ENCODE data around the gene OGFOD2. TPM values are rescaled to one million over a fixed set of nuclear protein-coding genes. Genes with fewer than 3 reads are reported as not detected.

OGFOD2 gene
- polyA plus RNA-seq, 1 donor (not counting 4 experiments of a cell fraction or from before 2014, with no cell fraction given), result 6.9 TPM

DNA sequence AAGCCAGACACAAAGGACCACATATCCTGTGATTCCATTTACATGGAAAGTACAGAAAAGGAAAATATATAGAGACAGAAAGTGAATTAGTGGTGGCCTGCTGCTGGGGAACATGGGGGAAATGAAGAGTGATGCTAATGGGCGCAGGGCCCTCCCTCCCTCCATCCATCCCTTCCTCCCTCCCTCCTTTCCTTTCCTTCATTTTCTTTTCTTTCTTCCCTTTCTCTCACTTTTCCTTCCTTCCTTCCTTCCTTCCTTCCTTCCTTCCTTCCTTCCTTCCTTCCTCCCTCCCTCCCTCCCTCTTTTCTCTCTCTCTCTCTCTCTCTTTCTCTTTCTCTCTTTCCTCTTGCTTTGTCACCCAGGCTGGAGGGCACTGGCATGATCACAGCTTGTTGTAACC, 42.7 kb downstream of the OGFOD2 start:
- TF ChIP-seq, protein P1, sequence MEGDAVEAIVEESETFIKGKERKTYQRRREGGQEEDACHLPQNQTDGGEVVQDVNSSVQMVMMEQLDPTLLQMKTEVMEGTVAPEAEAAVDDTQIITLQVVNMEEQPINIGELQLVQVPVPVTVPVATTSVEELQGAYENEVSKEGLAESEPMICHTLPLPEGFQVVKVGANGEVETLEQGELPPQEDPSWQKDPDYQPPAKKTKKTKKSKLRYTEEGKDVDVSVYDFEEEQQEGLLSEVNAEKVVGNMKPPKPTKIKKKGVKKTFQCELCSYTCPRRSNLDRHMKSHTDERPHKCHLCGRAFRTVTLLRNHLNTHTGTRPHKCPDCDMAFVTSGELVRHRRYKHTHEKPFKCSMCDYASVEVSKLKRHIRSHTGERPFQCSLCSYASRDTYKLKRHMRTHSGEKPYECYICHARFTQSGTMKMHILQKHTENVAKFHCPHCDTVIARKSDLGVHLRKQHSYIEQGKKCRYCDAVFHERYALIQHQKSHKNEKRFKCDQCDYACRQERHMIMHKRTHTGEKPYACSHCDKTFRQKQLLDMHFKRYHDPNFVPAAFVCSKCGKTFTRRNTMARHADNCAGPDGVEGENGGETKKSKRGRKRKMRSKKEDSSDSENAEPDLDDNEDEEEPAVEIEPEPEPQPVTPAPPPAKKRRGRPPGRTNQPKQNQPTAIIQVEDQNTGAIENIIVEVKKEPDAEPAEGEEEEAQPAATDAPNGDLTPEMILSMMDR (optimal IDR thresholded peaks at IDR 0.05 in 1 of 3, IDR thresholded peaks at IDR 0.05 in 1 of 3, conservative IDR thresholded peaks at IDR 0.05 in 1 of 3; ENCODE audit: extremely low read depth in 1 of 3, insufficient read depth in 2 of 3, low read length in 3 of 3), result no peak
- no peak for TF ChIP-seq EZH2 (IDR thresholded peaks at IDR 0.05; ENCODE audit: low read length)
- no peaks in the 10 kb centered on the region for H3K27me3 ChIP-seq (ENCODE audit: control insufficient read depth, extremely low read depth, insufficient read depth, low read length)
- no peak overlapping the region for H3K27ac ChIP-seq (ENCODE audit: control insufficient read depth, insufficient read depth, low read length)
- DNase-seq (ENCODE audit: low read depth, low spot score) (no peak), FAIRE-seq (no peak)
- dilution Hi-C loops (cut with MboI; ENCODE audit: extremely low pct_ligation_motif_present, low sequenced_read_pairs), result no loop called here
- no peak overlapping the region for H3K9ac ChIP-seq (ENCODE audit: control insufficient read depth, extremely low read depth, insufficient read depth, low read length)
- no peaks in the 10 kb centered on the region for H4K20me1 ChIP-seq (ENCODE audit: control insufficient read depth, extremely low read depth, insufficient read depth, low read length)
- no peak overlapping the region for H2AFZ ChIP-seq (ENCODE audit: control insufficient read depth, low read length)
- no peak overlapping the region for H3K4me3 ChIP-seq (ENCODE audit: control insufficient read depth in 2 of 3, extremely low read depth in 1 of 3, insufficient read depth in 2 of 3, low read depth in 1 of 3, low read length in 3 of 3)
- H3K9me3 ChIP-seq (ENCODE audit: control insufficient read depth, low read depth, low read length), result no peaks in the 10 kb centered on the region
- no peaks in the 10 kb centered on the region for H3K79me2 ChIP-seq (ENCODE audit: control insufficient read depth, insufficient read depth, low read length)
- H3K36me3 ChIP-seq (ENCODE audit: control insufficient read depth in 2 of 2, extremely low read depth in 1 of 2, insufficient read depth in 2 of 2, low read length in 2 of 2), result peaks cover 0 to 4% of the 10 kb centered on the region in 2 experiments
- H3K4me1 ChIP-seq (ENCODE audit: control insufficient read depth, extremely low read depth, insufficient read depth, low read length), result peaks cover 4% of the 10 kb centered on the region
- no peaks in the 10 kb centered on the region for H3K9me1 ChIP-seq (ENCODE audit: control insufficient read depth, extremely low read depth, insufficient read depth, low read length)
- no peak overlapping the region for H3K4me2 ChIP-seq (ENCODE audit: control insufficient read depth, extremely low read depth, insufficient read depth, low read depth, low read length)

DNA sequence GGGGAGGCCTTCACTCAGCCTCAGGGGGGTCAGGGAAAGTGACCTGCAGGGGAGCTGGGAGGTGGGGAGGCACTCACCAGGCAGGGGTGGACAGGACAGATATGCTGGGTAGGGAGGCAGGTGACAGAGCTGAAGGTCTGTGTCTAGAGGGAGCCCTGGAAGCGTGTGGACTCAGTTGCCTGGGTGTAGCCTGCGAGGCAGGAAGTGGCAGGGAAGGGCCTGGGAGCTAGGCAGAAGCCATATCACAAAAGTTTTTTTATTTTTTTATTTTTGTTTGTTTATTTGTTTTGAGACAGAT, 44.7 kb downstream of the OGFOD2 start:
- no peak overlapping the region for H3K27ac ChIP-seq (ENCODE audit: control insufficient read depth, insufficient read depth, low read length)
- DNase-seq (ENCODE audit: low read depth, low spot score) (no peak), FAIRE-seq (no peak)
- H3K4me1 ChIP-seq (ENCODE audit: control insufficient read depth, extremely low read depth, insufficient read depth, low read length), result peaks cover 4% of the 10 kb centered on the region
- H4K20me1 ChIP-seq (ENCODE audit: control insufficient read depth, extremely low read depth, insufficient read depth, low read length), result no peaks in the 10 kb centered on the region
- H3K9me3 ChIP-seq (ENCODE audit: control insufficient read depth, low read depth, low read length), result no peaks in the 10 kb centered on the region
- no peak overlapping the region for H3K4me3 ChIP-seq (ENCODE audit: control insufficient read depth in 2 of 3, extremely low read depth in 1 of 3, insufficient read depth in 2 of 3, low read depth in 1 of 3, low read length in 3 of 3)
- TF ChIP-seq, protein P1 (optimal IDR thresholded peaks at IDR 0.05 in 1 of 3, IDR thresholded peaks at IDR 0.05 in 1 of 3, conservative IDR thresholded peaks at IDR 0.05 in 1 of 3; ENCODE audit: extremely low read depth in 1 of 3, insufficient read depth in 2 of 3, low read length in 3 of 3), result no peak
- TF ChIP-seq EZH2 (IDR thresholded peaks at IDR 0.05; ENCODE audit: low read length), result no peak
- no peak overlapping the region for H3K4me2 ChIP-seq (ENCODE audit: control insufficient read depth, extremely low read depth, insufficient read depth, low read depth, low read length)
- dilution Hi-C loops (cut with MboI; ENCODE audit: extremely low pct_ligation_motif_present, low sequenced_read_pairs), result no loop called here
- no peaks in the 10 kb centered on the region for H3K36me3 ChIP-seq (ENCODE audit: control insufficient read depth in 2 of 2, extremely low read depth in 1 of 2, insufficient read depth in 2 of 2, low read length in 2 of 2)
- no peak overlapping the region for H2AFZ ChIP-seq (ENCODE audit: control insufficient read depth, low read length)
- H3K79me2 ChIP-seq (ENCODE audit: control insufficient read depth, insufficient read depth, low read length), result no peaks in the 10 kb centered on the region
- H3K9me1 ChIP-seq (ENCODE audit: control insufficient read depth, extremely low read depth, insufficient read depth, low read length), result no peaks in the 10 kb centered on the region
- no peak overlapping the region for H3K9ac ChIP-seq (ENCODE audit: control insufficient read depth, extremely low read depth, insufficient read depth, low read length)
- no peaks in the 10 kb centered on the region for H3K27me3 ChIP-seq (ENCODE audit: control insufficient read depth, extremely low read depth, insufficient read depth, low read length)
